NCI-H2171 treated with DMSO at 0.1 percent for 48 hours (cell line): ENCODE data around the gene PIGK.
"Not testable (repeated sequence)": the region's sequence is repeated elsewhere in the genome, so short reads cannot be mapped to it uniquely, and the experiment has no call there.

Experiments used
- DNase-seq: peaks from one replicate; lab custom pipeline; 2025; lab: John Stamatoyannopoulos, UW

PIGK gene

GRCh38 chr1:77219166-77219887, at the start of gene PIGK:
PIGK (minus strand) TSS chr1:77219430; CDS start chr1:77219402, 28 bp downstream.
- peak; percentile 79 for DNase-seq

- DNase-seq, result no peak
These were observed 47.8 kb upstream of the PIGK start for GRCh38 chr1:77267035-77267434.

GRCh38 chr1:77265180-77265579, 46.0 kb upstream of the PIGK start:
- DNase-seq, result no peak

GRCh38 chr1:77263708-77264107, 44.5 kb upstream of the PIGK start:
- no peak for DNase-seq

GRCh38 chr1:77253211-77253610, 34.0 kb upstream of the PIGK start:
- DNase-seq, result no peak

- no peak for DNase-seq
These were observed 30.9 kb upstream of the PIGK start for GRCh38 chr1:77250126-77250525.

- DNase-seq, result no peak
These were observed 26.6 kb upstream of the PIGK start for GRCh38 chr1:77245830-77246229.

- DNase-seq, result no peak
These were observed 20.1 kb upstream of the PIGK start for GRCh38 chr1:77239311-77239710.

- DNase-seq, result no peak
These were observed 19.2 kb upstream of the PIGK start for GRCh38 chr1:77238462-77238861.

GRCh38 chr1:77234943-77235342, 15.7 kb upstream of the PIGK start:
- DNase-seq, result no peak

- DNase-seq, result no peak
These were observed 14.9 kb upstream of the PIGK start for GRCh38 chr1:77234096-77234495.

- no peak for DNase-seq
These were observed 13.6 kb upstream of the PIGK start for GRCh38 chr1:77232829-77233228.

GRCh38 chr1:77230051-77230450, 10.8 kb upstream of the PIGK start:
- no peak for DNase-seq

GRCh38 chr1:77228836-77229235, 9.6 kb upstream of the PIGK start:
- no peak for DNase-seq

GRCh38 chr1:77227381-77227780, 8.2 kb upstream of the PIGK start:
- no peak for DNase-seq

GRCh38 chr1:77222496-77222895, 3.3 kb upstream of the PIGK start:
- no peak for DNase-seq

GRCh38 chr1:77220687-77221463, 1.6 kb upstream of the PIGK start:
- DNase-seq, result no peak

GRCh38 chr1:77218477-77219165, 609 bp downstream of the PIGK start:
- no peak for DNase-seq

- not testable (repeated sequence) for DNase-seq
These were observed 15.2 kb downstream of the PIGK start for GRCh38 chr1:77204043-77204442.

- no peak for DNase-seq
These were observed 16.5 kb downstream of the PIGK start for GRCh38 chr1:77202751-77203150.

- DNase-seq, result no peak
These were observed 18.4 kb downstream of the PIGK start for GRCh38 chr1:77200806-77201205.

- no peak for DNase-seq
These were observed 18.9 kb downstream of the PIGK start for GRCh38 chr1:77200293-77200692.

GRCh38 chr1:77197351-77197750, 21.9 kb downstream of the PIGK start:
- DNase-seq, result no peak
